Mammary epithelial cell (primary cell): ENCODE results near the gene SMAP2.

Experiments
- EZH2 ChIP-seq: IDR thresholded peaks from 2 replicates; pipeline ENCODE4 v1.6.1; 2012; ENCODE audit warnings: low read length, inconsistent platforms, borderline replicate concordance
- TF ChIP-seq, protein P1 (sequence below), 2 donors: IDR thresholded peaks in 1 of 2; conservative IDR thresholded peaks in 1 of 2; 2 replicates each; pipeline ENCODE4 v1.5.1; 2011 to 2012; ENCODE audit warnings: inconsistent platforms in 2 of 2, low read length in 2 of 2, mild to moderate bottlenecking in 2 of 2, control low read depth in 1 of 2, low read depth in 1 of 2; ENCODE audit not compliant: insufficient read depth in 1 of 2; ENCODE audit errors: extremely low read depth in 1 of 2

DNA sequence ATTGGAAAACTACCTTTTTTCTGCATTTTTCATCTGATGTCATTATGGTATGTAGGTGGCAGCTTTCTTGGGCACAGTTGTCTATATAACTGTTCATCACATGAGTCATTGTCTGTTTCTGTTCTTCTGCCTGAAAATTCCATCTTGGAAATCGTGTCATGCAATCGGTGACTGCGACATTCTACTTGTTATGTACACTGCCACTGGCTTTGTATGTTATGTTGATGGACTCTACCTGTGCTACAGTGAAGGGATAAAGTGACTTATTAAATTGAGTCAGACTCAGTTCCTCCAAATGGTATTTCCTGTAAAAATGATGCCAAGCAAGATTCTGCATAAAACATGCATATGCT, 8.6 kb downstream of the SMAP2 start:
- TF ChIP-seq, protein P1, sequence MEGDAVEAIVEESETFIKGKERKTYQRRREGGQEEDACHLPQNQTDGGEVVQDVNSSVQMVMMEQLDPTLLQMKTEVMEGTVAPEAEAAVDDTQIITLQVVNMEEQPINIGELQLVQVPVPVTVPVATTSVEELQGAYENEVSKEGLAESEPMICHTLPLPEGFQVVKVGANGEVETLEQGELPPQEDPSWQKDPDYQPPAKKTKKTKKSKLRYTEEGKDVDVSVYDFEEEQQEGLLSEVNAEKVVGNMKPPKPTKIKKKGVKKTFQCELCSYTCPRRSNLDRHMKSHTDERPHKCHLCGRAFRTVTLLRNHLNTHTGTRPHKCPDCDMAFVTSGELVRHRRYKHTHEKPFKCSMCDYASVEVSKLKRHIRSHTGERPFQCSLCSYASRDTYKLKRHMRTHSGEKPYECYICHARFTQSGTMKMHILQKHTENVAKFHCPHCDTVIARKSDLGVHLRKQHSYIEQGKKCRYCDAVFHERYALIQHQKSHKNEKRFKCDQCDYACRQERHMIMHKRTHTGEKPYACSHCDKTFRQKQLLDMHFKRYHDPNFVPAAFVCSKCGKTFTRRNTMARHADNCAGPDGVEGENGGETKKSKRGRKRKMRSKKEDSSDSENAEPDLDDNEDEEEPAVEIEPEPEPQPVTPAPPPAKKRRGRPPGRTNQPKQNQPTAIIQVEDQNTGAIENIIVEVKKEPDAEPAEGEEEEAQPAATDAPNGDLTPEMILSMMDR (conservative IDR thresholded peaks at IDR 0.05 in 1 of 2, IDR thresholded peaks at IDR 0.05 in 1 of 2; ENCODE audit: extremely low read depth in 1 of 2, insufficient read depth in 1 of 2, low read depth in 1 of 2, low read length in 2 of 2), result no peak
- TF ChIP-seq EZH2, result no peak
